GM10248 (cell line): ENCODE results near the gene C3orf70.

Experiments used
- CTCF ChIA-PET: fragments of 300-600 bp; sonication (Branson Sonifier 250); formaldehyde crosslinking; extraction: SDS; loops from one replicate; lab custom pipeline; 2021; ENCODE audit warnings: antibody characterized with exemption; lab: Yijun Ruan, JAX
- POLR2A ChIA-PET: fragments of 350-650 bp; sonication (Branson Sonifier 250); formaldehyde crosslinking; extraction: SDS; loops from one replicate; lab custom pipeline; 2020; ENCODE audit warnings: antibody characterized with exemption; lab: Yijun Ruan, JAX
- DNase-seq: peaks from one replicate; pipeline ENCODE4 v3.0.0; 2012; ENCODE audit errors: extremely low spot score
- CTCF ChIP-seq: IDR thresholded peaks from 2 replicates; pipeline ENCODE4 v1.5.1; 2012; ENCODE audit warnings: mild to moderate bottlenecking, low read depth; ENCODE audit errors: extremely low read depth, missing control alignments, control extremely low read depth

C3orf70 gene

GRCh38 chr3:185065059-185065458 is 87.8 kb downstream of the C3orf70 start:
- ChIA-PET CTCF (interaction anchor here (1.4 to 1.9 kb wide), 2 partner anchors 12 to 111 kb away, joined by 4 read pairs; no protein-coding TSS in a partner anchor), POLR2A (no interaction called here)
- no peak for DNase-seq
- no peak for TF ChIP-seq CTCF

- POLR2A ChIA-PET, result no interaction called here
- CTCF ChIA-PET, result interaction anchor here (1.0 kb wide), 1 partner anchor 12 kb away, joined by 3 read pairs; no protein-coding TSS in a partner anchor
- DNase-seq, result no peak
- no peak for TF ChIP-seq CTCF
Measured at GRCh38 chr3:185063431-185063830, 89.4 kb downstream of the C3orf70 start.

GRCh38 chr3:185062191-185062590 is 90.7 kb downstream of the C3orf70 start:
- ChIA-PET POLR2A (no interaction called here), CTCF (interaction anchor here (1.0 to 1.3 kb wide), 2 partner anchors 10 to 13 kb away, joined by 3 read pairs; no protein-coding TSS in a partner anchor)
- TF ChIP-seq CTCF, result no peak
- no peak for DNase-seq

GRCh38 chr3:185060655-185061054 is 92.2 kb downstream of the C3orf70 start:
- ChIA-PET CTCF (no interaction called here), POLR2A (no interaction called here)
- TF ChIP-seq CTCF, result no peak
- no peak for DNase-seq

- no peak for DNase-seq
- no peak for TF ChIP-seq CTCF
- CTCF ChIA-PET, result no interaction called here
- POLR2A ChIA-PET, result no interaction called here
Measured at GRCh38 chr3:185059766-185060165, 93.1 kb downstream of the C3orf70 start.

GRCh38 chr3:185058796-185059195 is 94.1 kb downstream of the C3orf70 start:
- CTCF ChIA-PET, result no interaction called here
- POLR2A ChIA-PET, result no interaction called here
- TF ChIP-seq CTCF, result no peak
- DNase-seq, result no peak
